Keratinocyte (primary cell): ENCODE results near the gene ZC3H7A. TPM values are rescaled to one million over a fixed set of nuclear protein-coding genes. Genes with fewer than 3 reads are reported as not detected.

Source experiments
- DNase-seq: peaks from one replicate; pipeline ENCODE4 v3.0.0-alpha.2; 2011; ENCODE audit warnings: low read depth, missing footprints, low spot score
- FAIRE-seq: peaks from 2 replicates; lab custom pipeline; 2011; peaks lifted over from hg19 to GRCh38; lab: Jason Lieb, UNC
- H2AFZ ChIP-seq: 2 replicates; pipeline ENCODE4 v1.6.0; 2012; ENCODE audit warnings: low read length, control low read depth, inconsistent platforms; ENCODE audit not compliant: control insufficient read depth
- H3K27ac ChIP-seq: 2 replicates; pipeline ENCODE4 v1.5.1; 2011; ENCODE audit warnings: low read length; ENCODE audit not compliant: control insufficient read depth, insufficient read depth
- H3K27me3 ChIP-seq: 3 replicates; pipeline ENCODE4 v1.6.0; 2011; ENCODE audit warnings: low read length; ENCODE audit not compliant: control insufficient read depth, insufficient read depth; ENCODE audit errors: extremely low read depth
- H3K36me3 ChIP-seq, 2 experiments: 2 replicates in 1 of 2; 3 replicates in 1 of 2; pipeline ENCODE4 v1.5.1; 2011; ENCODE audit warnings: low read length in 2 of 2, mild to moderate bottlenecking in 1 of 2; ENCODE audit not compliant: control insufficient read depth in 2 of 2, insufficient read depth in 2 of 2; ENCODE audit errors: extremely low read depth in 1 of 2
- H3K4me1 ChIP-seq: 3 replicates; pipeline ENCODE4 v1.5.1; 2011; ENCODE audit warnings: low read length; ENCODE audit not compliant: control insufficient read depth, insufficient read depth; ENCODE audit errors: extremely low read depth
- H3K4me2 ChIP-seq: 3 replicates; pipeline ENCODE4 v1.6.0; 2011; ENCODE audit warnings: low read depth, low read length; ENCODE audit not compliant: control insufficient read depth, insufficient read depth; ENCODE audit errors: extremely low read depth
- H3K4me3 ChIP-seq, 3 experiments: fragments of 200-600 bp in 1 of 3; sonication (generic) in 1 of 3; 2 replicates in 2 of 3; 3 replicates in 1 of 3; pipeline ENCODE4 v1.5.1; 2011 to 2016; ENCODE audit warnings: low read length in 3 of 3, mild to moderate bottlenecking in 3 of 3, control low read depth in 2 of 3, inconsistent platforms in 1 of 3, low read depth in 1 of 3, mixed read lengths in 1 of 3, mixed run types in 1 of 3, moderate library complexity in 1 of 3; ENCODE audit not compliant: control insufficient read depth in 2 of 3, insufficient read depth in 2 of 3; ENCODE audit errors: extremely low read depth in 1 of 3
- H3K79me2 ChIP-seq: 2 replicates; pipeline ENCODE4 v1.6.0; 2012; ENCODE audit warnings: low read length; ENCODE audit not compliant: control insufficient read depth, insufficient read depth
- H3K9ac ChIP-seq: 3 replicates; pipeline ENCODE4 v1.6.0; 2011; ENCODE audit warnings: low read length; ENCODE audit not compliant: control insufficient read depth, insufficient read depth; ENCODE audit errors: extremely low read depth
- H3K9me1 ChIP-seq: 3 replicates; pipeline ENCODE4 v1.6.0; 2011; ENCODE audit warnings: low read length; ENCODE audit not compliant: control insufficient read depth, insufficient read depth; ENCODE audit errors: extremely low read depth
- H3K9me3 ChIP-seq: 2 replicates; pipeline ENCODE4 v1.5.1; 2012; ENCODE audit warnings: low read depth, low read length; ENCODE audit not compliant: control insufficient read depth
- H4K20me1 ChIP-seq: 3 replicates; pipeline ENCODE4 v1.6.0; 2011; ENCODE audit warnings: low read length; ENCODE audit not compliant: control insufficient read depth, insufficient read depth; ENCODE audit errors: extremely low read depth
- CTCF ChIP-seq, 3 experiments: IDR thresholded peaks in 1 of 3; conservative IDR thresholded peaks in 1 of 3; optimal IDR thresholded peaks in 1 of 3; 2 replicates in 2 of 3; 3 replicates in 1 of 3; pipeline versions ENCODE3 to v1.5.1; 2011; ENCODE audit warnings: low read length in 3 of 3, mild to moderate bottlenecking in 3 of 3, moderate library complexity in 2 of 3, control low read depth in 1 of 3, inconsistent platforms in 1 of 3; ENCODE audit not compliant: insufficient read depth in 2 of 3; ENCODE audit errors: extremely low read depth in 1 of 3
- EZH2 ChIP-seq: IDR thresholded peaks from one replicate; pipeline ENCODE4 v1.6.1; 2012; ENCODE audit warnings: inconsistent platforms, mild to moderate bottlenecking, low read length, moderate library complexity
- dilution Hi-C: fragments of 300-500 bp; cut with MboI; formaldehyde crosslinking; loops from one replicate; pipeline ENCODE4 v1.7.0; 2020; ENCODE audit warnings: low sequenced_read_pairs; ENCODE audit not compliant: extremely low pct_ligation_motif_present
- polyA plus RNA-seq, 5 experiments: library from polyadenylated mRNA; depleted of rRNA in 3 of 5; stranded (reverse) in 3 of 5; stranded (forward) in 1 of 5; unstranded in 1 of 5; fragments of >200 nt; gene quantifications; 1 replicate in 1 of 5; 2 replicates in 3 of 5; 3 replicates in 1 of 5; pipeline versions ENCODE4 v1.2.1 to v1.2.3, GENCODE V29; 2011 to 2012; ENCODE audit warnings: missing spikeins in 2 of 5, low read depth in 1 of 5, low replicate concordance in 1 of 5

Gene ZC3H7A
- polyA plus RNA-seq, 1 donor (not counting 4 experiments of a cell fraction or from before 2014, with no cell fraction given) = 43.9 TPM

GRCh38 chr16:11734025-11734652, 62.9 kb downstream of the ZC3H7A start:
- peaks cover 4% of the 10 kb centered on the region for H4K20me1 ChIP-seq
- H3K79me2 ChIP-seq = peaks cover 35% of the 10 kb centered on the region
- no peak overlapping the region for H3K9ac ChIP-seq
- H3K9me3 ChIP-seq = no peaks in the 10 kb centered on the region
- no peaks in the 10 kb centered on the region for H3K27me3 ChIP-seq
- TF ChIP-seq CTCF (optimal IDR thresholded peaks at IDR 0.05 in 1 of 3, IDR thresholded peaks at IDR 0.05 in 1 of 3, conservative IDR thresholded peaks at IDR 0.05 in 1 of 3; ENCODE audit: extremely low read depth in 1 of 3, insufficient read depth in 2 of 3, low read length in 3 of 3) (no peak), EZH2 (no peak)
- dilution Hi-C loops = no loop called here
- DNase-seq (no peak), FAIRE-seq (no peak)
- H2AFZ ChIP-seq = no peak overlapping the region
- no peak overlapping the region for H3K4me2 ChIP-seq
- no peak overlapping the region for H3K27ac ChIP-seq
- no peaks in the 10 kb centered on the region for H3K4me1 ChIP-seq
- no peaks in the 10 kb centered on the region for H3K9me1 ChIP-seq
- H3K4me3 ChIP-seq = no peak overlapping the region
- peaks cover 26 to 35% of the 10 kb centered on the region in 2 experiments for H3K36me3 ChIP-seq

- no peak overlapping the region for H3K4me2 ChIP-seq
- dilution Hi-C loops = no loop called here
- no peaks in the 10 kb centered on the region for H3K9me1 ChIP-seq
- no peak for TF ChIP-seq EZH2
- no peak for TF ChIP-seq CTCF (optimal IDR thresholded peaks at IDR 0.05 in 1 of 3, IDR thresholded peaks at IDR 0.05 in 1 of 3, conservative IDR thresholded peaks at IDR 0.05 in 1 of 3; ENCODE audit: extremely low read depth in 1 of 3, insufficient read depth in 2 of 3, low read length in 3 of 3)
- DNase-seq = no peak
- no peak overlapping the region for H2AFZ ChIP-seq
- H3K9ac ChIP-seq = no peak overlapping the region
- H3K79me2 ChIP-seq = peaks cover 11% of the 10 kb centered on the region
- peaks cover 21 to 32% of the 10 kb centered on the region in 2 experiments for H3K36me3 ChIP-seq
- H3K27ac ChIP-seq = no peak overlapping the region
- no peaks in the 10 kb centered on the region for H3K27me3 ChIP-seq
- no peak for FAIRE-seq
- H3K9me3 ChIP-seq = no peaks in the 10 kb centered on the region
- H3K4me3 ChIP-seq = no peak overlapping the region
- no peaks in the 10 kb centered on the region for H4K20me1 ChIP-seq
- H3K4me1 ChIP-seq = no peaks in the 10 kb centered on the region
Measured at GRCh38 chr16:11731222-11731621, 65.8 kb downstream of the ZC3H7A start.
